DMS 273 (cell line): ENCODE results near the gene NKG7.
"Not testable (repeated sequence)": the region's sequence is repeated elsewhere in the genome, so short reads cannot be mapped to it uniquely, and the experiment has no call there.

Source experiments
- DNase-seq: peaks from one replicate; lab custom pipeline; 2025; ENCODE audit not compliant: unreplicated experiment; lab: John Stamatoyannopoulos, UW

The NKG7 gene

DNA sequence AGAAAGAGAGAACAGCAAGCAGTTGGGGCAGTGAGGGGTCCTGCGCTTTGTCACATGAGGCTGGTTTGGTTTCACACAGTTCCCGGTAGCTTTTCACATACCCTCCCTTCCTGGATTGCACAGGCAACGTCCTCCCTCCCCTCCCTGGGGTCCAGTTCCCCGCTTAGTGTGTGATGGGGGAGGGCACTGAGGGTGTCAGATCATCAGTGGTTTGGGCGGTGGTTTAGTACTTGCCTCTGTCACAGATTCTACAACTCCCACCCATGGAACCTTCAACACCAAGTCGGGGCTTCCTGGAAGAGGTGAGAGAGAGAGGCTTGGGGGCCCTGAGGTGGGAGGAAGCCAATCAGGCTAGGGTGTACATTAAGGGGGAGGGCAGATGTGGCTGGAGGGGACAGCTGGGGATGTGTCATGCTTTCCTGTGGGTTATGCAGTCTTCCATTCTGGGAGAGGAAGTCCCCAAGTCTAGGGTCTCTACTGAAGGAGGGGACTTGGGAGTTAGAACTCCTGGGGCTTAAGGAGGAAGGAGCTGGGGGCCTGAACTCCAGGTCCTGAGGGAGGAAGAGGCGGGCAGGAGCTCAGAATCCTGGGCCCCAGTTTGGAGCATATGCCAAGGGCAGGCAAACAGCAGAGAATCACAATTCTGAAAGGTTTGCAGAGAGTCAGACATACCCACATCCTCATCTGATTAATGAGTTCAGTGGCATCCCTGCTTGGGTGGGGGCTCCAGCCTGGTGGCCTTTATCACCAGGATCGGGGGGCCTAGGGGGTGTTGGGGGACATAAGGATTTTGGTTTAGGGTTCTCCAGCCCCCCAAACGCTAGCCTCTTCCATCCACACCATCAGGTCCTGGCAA is at the start of gene NKG7:
NKG7 (minus strand) TSS at position 6 of the 856 bp plus-strand sequence. CDS start 119 bp downstream, outside the sequence.
- DNase-seq, result no peak

DNA sequence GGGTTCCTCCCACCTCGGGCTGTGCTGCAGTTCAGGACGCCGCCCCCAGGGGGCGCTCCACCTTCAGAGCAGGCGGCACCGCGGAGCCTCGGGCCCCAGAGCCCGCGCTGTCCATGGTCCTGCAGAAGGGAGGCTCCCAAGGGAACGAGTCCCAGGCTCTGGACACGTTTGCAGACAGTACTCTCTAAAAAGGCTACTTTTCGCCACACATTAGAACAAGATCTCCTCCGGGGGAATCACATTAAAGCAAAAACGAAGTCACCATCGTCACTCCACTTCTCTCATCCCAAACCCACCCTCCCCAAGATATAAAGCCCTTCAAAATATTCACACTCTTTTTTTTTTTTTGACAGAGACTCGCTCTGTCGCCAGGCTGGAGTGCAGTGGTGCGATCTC is 49.6 kb upstream of the NKG7 start:
- DNase-seq, result peak; percentile 87

- no peak for DNase-seq
Measured at GRCh38 chr19:51421229-51422052, 49.0 kb upstream of the NKG7 start.

DNA sequence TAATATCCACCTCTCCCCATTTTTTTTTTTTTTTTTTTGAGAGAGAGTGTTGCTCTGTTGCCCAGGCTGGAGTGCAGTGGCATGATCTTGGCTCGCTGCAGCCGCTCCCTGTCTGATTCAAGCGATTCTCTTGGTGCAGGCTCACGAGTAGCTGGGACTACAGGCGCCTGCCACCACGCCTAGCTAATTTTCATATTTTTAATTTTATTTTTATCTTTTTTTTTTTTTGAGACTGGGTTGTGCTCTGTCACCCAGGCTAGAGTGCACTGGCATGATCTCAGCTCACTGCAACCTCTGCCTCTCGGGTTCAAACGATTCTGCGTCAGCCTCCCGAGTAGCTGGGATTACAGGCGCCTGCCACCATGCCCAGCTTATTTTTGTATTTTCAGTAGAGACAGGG is 48.1 kb upstream of the NKG7 start:
- not testable (repeated sequence) for DNase-seq

DNA sequence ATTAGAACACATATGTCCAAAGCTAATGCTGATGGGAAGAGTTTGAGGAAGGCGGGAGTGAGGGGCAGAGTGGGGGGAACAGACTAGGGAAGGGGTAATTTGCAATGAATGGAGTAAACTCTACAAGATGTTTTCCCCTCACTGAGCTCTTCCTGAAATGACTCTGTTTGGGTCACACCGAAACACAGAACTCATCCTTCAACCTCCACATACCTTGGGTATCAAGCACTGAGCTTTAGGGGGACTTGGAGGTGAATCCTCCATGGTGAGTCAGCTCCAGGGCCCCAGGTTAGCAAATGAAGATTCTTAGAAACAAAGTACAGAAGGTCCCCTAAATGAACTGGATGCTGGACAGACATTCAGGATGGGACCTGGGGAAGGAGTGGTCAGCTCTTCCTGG is 46.3 kb upstream of the NKG7 start:
- DNase-seq, result no peak

DNA sequence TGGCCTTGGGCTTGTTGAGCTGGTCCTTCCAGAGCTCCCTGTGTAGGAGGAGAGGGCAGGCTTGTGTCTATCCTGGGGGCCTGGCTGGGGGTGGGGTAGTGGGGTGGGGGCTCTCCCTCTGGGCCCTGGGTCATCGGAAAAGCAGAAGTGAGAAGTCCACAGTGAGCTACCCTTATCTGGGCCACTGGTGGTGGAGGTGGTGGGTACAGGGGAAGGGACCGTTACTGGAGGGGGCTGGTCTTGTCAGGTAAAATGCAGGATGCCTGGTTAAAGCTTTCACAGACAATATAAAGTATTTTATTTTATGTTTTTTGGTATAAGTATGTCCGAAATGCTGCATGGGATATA is 45.3 kb upstream of the NKG7 start:
- no peak for DNase-seq

DNA sequence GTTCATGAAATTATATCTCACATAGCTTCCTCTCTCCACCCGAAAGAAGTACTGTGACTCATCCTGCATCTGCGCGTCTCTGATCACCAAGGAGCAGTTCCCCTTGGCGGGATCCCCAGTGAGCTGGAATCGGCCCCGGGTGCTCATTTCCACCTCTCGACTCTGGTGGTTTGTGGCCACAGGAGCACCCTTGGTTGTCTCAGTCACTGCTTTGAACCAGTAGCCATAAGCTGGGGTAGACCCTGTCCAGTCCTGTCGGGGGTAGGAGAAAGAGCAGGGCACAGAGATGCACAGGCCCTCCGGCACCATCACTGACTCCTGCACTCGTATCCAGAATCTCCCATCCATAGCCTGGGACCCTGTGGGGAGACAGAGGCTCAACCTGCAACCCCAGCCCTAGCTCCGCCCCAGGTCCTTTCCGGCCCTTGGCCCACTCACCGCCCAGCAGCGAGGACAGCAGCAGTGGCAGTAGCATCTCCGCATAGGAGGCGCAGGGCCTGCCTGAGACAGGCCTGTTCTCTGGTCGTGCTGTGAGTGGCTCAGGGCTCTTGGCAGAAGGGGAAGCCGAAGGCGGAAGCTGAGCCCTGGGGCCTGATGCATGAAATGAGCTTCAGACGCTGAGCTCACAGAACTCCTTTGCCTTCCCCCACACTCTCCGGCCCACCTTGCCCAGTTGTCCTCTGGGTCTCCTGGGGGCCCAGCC is 44.8 kb upstream of the NKG7 start, which contains the start of gene SIGLEC10:
SIGLEC10 (minus strand) TSS at position 536 of the 703 bp plus-strand sequence; CDS start at position 475, 61 bp downstream.
- DNase-seq, result no peak

- DNase-seq, result not testable (repeated sequence)
Measured at GRCh38 chr19:51416422-51416821, 44.0 kb upstream of the NKG7 start.

DNA sequence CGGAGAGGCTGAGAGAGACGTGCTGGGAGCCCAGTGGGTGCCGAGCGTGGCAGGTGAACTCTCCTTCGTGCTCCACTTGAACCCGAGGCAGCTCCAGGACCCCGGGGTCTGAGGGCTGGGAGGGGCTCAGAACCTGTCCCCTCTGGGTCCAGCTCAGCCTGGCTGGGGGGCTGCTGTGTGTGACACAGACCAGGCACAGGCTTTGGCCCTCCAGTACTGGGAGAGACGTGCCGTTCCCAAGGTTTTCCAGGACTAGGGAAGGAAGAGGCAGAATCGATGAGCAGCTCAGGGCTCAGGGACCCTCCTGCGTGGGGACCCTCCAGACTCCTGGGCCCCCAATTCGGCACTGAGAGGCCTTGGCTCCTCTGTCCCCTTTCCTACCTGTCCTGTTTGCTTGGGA is 42.7 kb upstream of the NKG7 start:
- DNase-seq, result no peak

- no peak for DNase-seq
Measured at GRCh38 chr19:51410950-51411748, 38.7 kb upstream of the NKG7 start.

DNA sequence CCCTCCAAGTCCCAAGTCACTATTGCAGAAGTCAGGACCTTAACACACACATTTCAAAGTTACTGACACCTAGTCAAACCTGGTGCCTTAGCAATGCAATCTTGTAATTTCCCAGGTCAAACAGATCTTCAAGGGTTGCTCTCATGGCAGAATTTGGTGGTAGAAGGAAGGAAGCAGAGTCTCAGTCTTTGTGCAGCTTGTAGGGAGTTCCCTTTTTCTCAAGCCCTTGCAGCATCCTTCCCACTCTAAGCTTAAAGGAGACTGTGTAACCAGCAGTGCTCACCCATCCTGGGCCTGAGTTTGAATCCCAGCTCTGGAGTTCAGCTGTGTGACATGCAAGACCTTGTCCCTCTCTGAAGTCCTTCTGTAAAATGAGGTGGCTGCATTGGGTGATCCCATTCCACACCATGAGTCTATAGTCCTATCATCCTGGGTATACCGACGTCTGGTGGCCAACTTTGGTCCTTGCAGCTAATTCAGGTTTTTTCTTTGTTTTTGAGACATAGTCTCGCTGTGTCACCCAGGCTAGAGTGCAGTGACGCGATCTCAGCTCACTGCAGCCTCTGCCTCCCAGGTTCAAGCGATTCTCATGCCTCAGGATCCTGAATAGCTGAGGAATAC is 35.2 kb upstream of the NKG7 start:
- peak; percentile 56 for DNase-seq

DNA sequence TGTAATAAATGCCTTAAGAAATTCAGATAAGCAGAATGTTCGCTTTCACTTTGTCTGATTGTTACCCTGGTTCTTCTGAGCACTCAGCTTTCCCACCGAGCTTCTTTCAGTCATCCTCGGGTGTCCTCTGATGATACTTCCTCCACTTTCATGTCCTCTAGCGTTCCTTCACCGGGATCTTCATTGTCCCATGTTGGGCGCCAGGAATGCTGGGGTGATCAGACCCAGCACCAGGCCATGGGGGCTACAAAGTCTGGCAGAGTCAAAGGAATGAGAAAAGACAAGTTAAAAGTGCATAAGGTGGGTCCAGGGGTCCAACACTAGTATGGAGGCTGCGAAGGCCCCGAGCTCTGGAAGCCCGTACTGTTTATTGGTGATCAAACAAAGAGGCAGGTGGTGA is 29.7 kb upstream of the NKG7 start:
- DNase-seq, result no peak

GRCh38 chr19:51399936-51400335 is 27.5 kb upstream of the NKG7 start:
- not testable (repeated sequence) for DNase-seq

DNA sequence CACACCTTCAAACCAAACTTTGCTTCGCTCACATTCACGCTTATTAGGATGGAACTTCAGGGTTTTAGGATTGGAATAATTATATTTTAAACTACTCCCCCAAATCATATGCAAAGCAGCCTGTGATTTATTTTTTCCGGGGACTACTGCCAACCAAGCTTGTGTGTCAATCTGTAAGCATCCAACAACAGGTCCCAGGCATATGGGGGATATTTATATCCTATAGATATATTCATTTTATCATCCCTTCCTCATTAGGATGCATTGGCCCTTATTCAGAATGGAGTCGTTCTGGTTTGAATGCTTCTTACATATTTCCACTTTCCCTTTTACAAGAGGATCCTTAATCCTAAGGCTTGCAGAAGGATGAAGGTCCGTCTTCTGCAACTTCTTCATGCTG is 26.8 kb upstream of the NKG7 start:
- no peak for DNase-seq

- DNase-seq, result peak; percentile 51
Measured at GRCh38 chr19:51398096-51398704, 25.7 kb upstream of the NKG7 start.

DNA sequence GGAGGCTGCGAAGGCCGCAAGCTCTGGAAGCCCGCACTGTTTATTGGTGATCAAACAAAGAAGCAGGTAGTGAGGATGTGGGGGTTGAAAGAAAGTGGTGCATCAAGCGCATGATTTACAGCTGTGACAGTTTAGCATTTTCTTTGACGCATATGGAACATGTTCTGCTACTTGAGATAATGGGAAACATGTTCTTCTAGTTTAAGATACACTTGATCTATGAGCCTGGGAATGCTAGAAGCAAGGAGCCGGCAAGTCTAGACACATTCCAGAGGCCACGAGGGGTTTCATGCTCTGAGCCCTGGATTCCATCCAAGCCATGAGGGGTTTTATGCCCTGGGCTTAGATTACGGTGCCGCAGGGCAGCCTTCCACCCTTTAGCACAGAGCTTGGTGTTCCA is 25.0 kb upstream of the NKG7 start:
- DNase-seq, result not testable (repeated sequence)

- DNase-seq, result no peak
Measured at GRCh38 chr19:51396175-51396574, 23.7 kb upstream of the NKG7 start.

DNA sequence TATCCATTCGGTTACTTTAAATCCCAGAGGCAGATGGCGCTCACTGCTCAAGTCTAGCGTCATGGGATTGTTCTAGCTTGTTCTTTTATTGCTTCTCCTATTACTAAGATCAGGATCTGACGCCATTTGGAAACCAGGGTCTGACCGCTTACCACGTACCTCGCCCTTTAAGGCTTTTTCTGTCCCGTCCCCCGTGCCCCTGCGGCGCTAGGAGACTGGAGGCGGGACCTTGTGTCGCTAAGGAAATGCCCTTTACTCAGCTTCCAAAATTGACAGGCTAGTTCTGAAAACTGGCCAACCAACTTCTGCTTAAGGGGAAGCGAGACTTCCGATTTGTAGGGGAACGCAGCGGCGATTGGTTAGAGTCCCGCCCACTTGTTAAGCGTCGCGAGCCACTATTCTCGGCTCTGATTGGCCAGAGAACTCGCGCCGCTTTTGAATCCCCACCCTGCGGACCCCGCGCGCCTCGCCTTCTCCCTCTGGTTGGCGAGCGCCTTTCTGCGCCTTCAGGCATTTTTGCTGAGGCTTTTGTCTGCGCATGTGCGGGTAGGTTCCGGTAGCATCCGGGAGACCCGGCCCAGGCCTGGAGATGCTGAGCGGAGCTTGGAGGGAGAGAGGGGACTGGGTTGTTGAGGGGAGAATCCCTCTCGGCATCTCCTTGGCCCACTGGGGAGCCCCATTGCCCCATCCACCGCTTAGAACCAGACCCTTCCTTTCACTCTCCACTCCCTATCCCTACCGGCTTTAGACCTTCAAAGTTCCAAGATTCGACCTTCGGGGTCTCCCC is 21.8 kb upstream of the NKG7 start:
- DNase-seq, result peak; percentile 99

- no peak for DNase-seq
Measured at GRCh38 chr19:51392701-51393100, 20.2 kb upstream of the NKG7 start.
